Prostate gland (tissue), 2 donors: ENCODE measurements around the gene MB21D2.

Experiments used
- POLR2A ChIP-seq: fragments of 450-650 bp; IDR thresholded peaks from one replicate; pipeline ENCODE4 v1.6.1; 2016; ENCODE audit warnings: antibody characterized with exemption, mild to moderate bottlenecking
- POLR2AphosphoS5 ChIP-seq: sonication (generic); formaldehyde crosslinking; IDR thresholded peaks from one replicate; pipeline ENCODE4 v1.6.1; 2017; ENCODE audit warnings: antibody characterized with exemption
- TF ChIP-seq, protein P1 (sequence below), 4 experiments: fragments of 200-600 bp in 2 of 4; fragments of 450-650 bp in 2 of 4; sonication (generic) in 2 of 4; IDR thresholded peaks; 1 replicate in 3 of 4; 2 replicates in 1 of 4; pipeline ENCODE4 v1.5.1; 2016 to 2019; ENCODE audit warnings: antibody characterized with exemption in 4 of 4, mild to moderate bottlenecking in 2 of 4, moderate library complexity in 2 of 4

DNA sequence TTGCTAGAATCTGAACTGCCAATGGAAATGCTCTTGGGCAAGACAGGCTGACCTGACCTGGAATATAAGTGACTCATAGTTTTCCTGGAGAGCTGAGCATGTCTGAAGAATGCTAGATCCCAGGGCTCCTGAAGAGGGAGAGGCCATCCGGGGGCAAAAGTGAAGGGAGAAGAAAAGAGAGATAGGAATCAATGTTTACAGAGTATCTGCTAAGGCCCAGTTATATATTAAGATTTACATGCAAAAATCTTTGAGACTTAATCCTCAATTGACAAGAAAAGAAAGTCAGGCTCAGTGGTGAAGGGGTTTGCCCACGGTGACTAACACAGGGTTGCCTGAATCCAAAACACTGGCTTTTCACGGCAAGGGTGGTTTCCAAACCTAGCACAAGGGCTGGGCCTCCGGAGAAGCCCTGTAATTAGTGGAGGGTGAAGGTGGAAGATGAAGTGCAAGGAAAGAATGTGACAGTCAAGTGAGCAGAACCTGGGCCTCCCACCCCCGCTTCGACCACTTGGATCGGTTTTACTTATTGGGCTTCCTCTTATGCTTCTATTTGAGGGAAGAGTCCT, 98.6 kb downstream of the MB21D2 start:
- TF ChIP-seq, protein P1, sequence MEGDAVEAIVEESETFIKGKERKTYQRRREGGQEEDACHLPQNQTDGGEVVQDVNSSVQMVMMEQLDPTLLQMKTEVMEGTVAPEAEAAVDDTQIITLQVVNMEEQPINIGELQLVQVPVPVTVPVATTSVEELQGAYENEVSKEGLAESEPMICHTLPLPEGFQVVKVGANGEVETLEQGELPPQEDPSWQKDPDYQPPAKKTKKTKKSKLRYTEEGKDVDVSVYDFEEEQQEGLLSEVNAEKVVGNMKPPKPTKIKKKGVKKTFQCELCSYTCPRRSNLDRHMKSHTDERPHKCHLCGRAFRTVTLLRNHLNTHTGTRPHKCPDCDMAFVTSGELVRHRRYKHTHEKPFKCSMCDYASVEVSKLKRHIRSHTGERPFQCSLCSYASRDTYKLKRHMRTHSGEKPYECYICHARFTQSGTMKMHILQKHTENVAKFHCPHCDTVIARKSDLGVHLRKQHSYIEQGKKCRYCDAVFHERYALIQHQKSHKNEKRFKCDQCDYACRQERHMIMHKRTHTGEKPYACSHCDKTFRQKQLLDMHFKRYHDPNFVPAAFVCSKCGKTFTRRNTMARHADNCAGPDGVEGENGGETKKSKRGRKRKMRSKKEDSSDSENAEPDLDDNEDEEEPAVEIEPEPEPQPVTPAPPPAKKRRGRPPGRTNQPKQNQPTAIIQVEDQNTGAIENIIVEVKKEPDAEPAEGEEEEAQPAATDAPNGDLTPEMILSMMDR (IDR thresholded peaks at IDR 0.05), result no peak
- TF ChIP-seq POLR2A (no peak), POLR2AphosphoS5 (no peak)
